ENCODE results near the gene S100A9. TPM values are rescaled to one million over a fixed set of nuclear protein-coding genes. Genes with fewer than 3 reads are reported as not detected.
"Not testable (repeated sequence)": the region's sequence is repeated elsewhere in the genome, so short reads cannot be mapped to it uniquely, and the experiment has no call there.

The S100A9 gene
- total RNA-seq, 1 donor from 2014 or later = 0.91 TPM

DNA sequence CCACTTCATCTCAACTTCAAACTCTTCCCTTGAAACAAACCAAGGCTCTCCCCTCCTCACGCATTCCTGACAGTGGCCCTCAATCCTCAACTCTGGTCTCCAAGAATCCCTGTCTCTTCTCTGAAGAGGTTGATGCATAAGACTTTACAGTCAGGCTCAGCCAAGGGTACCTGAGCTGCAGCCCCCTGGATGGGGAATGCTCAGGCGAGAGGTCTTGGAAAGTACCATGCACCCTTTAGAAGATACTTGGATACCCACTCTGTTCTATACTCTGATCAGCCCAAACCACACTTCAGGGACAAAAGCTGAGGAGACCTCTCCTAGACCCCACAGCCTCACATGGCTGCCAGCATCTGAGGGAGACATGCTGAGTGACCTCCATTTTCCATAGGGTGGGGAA, 44.4 kb upstream of the S100A9 start:
- Mint-ChIP-seq H3K4me3 (ENCODE audit: low read depth) (no peak overlapping the region), H3K27ac (no peak overlapping the region), H3K9me3 (ENCODE audit: low read depth) (peaks cover 7% of the 10 kb centered on the region), H3K36me3 (ENCODE audit: insufficient read depth) (no peaks in the 10 kb centered on the region), H3K4me1 (ENCODE audit: low read depth) (peaks cover 1% of the 10 kb centered on the region), H3K27me3 (peaks cover 10% of the 10 kb centered on the region)
- TF ChIP-seq, protein P1, sequence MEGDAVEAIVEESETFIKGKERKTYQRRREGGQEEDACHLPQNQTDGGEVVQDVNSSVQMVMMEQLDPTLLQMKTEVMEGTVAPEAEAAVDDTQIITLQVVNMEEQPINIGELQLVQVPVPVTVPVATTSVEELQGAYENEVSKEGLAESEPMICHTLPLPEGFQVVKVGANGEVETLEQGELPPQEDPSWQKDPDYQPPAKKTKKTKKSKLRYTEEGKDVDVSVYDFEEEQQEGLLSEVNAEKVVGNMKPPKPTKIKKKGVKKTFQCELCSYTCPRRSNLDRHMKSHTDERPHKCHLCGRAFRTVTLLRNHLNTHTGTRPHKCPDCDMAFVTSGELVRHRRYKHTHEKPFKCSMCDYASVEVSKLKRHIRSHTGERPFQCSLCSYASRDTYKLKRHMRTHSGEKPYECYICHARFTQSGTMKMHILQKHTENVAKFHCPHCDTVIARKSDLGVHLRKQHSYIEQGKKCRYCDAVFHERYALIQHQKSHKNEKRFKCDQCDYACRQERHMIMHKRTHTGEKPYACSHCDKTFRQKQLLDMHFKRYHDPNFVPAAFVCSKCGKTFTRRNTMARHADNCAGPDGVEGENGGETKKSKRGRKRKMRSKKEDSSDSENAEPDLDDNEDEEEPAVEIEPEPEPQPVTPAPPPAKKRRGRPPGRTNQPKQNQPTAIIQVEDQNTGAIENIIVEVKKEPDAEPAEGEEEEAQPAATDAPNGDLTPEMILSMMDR (IDR thresholded peaks at IDR 0.05; ENCODE audit: unreplicated experiment) = no peak
- DNase-seq (ENCODE audit: low spot score, unreplicated experiment) = no peak

DNA sequence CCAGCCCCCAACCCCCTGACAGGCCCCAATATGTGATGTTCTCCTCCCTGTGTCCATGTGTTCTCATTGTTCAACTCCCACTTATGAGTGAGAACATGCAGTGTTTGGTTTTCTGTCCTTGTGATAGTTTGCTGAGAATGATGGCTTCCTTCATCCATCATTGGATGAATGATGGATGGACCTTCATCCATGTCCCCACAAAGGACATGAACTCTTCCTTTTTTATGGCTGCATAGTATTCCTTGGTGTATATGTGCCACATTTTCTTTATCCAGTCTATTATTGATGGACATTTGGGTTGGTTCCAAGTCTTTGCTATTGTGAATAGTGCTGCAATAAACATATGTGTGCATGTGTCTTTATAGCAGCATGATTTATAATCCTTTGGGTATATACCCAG, 43.3 kb upstream of the S100A9 start:
- H3K27me3 Mint-ChIP-seq; H3K4me1 Mint-ChIP-seq (ENCODE audit: low read depth); H3K36me3 Mint-ChIP-seq (ENCODE audit: insufficient read depth); H3K27ac Mint-ChIP-seq; H3K9me3 Mint-ChIP-seq (ENCODE audit: low read depth); DNase-seq (ENCODE audit: low spot score, unreplicated experiment); H3K4me3 Mint-ChIP-seq (ENCODE audit: low read depth): not testable (repeated sequence)

DNA sequence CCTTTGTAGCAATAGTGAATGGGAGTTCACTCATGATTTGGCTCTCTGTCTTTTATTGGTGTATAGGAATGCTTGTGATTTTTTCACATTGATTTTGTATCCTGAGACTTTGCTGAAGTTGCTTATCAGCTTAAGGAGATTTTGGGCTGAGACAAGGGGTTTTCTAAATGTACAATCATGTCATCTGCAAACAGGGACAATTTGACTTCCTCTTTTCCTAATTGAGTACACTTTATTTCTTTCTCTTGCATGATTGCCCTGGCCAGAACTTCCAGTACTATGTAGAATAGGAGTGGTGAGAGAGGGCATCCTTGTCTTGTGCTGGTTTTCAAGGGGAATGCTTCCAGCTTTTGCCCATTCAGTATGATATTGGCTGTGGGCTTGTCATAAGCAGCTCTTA, 41.6 kb upstream of the S100A9 start:
- not testable (repeated sequence) for H3K27me3 Mint-ChIP-seq; H3K27ac Mint-ChIP-seq; H3K36me3 Mint-ChIP-seq (ENCODE audit: insufficient read depth); H3K4me1 Mint-ChIP-seq (ENCODE audit: low read depth); H3K4me3 Mint-ChIP-seq (ENCODE audit: low read depth); H3K9me3 Mint-ChIP-seq (ENCODE audit: low read depth); DNase-seq (ENCODE audit: low spot score, unreplicated experiment)

DNA sequence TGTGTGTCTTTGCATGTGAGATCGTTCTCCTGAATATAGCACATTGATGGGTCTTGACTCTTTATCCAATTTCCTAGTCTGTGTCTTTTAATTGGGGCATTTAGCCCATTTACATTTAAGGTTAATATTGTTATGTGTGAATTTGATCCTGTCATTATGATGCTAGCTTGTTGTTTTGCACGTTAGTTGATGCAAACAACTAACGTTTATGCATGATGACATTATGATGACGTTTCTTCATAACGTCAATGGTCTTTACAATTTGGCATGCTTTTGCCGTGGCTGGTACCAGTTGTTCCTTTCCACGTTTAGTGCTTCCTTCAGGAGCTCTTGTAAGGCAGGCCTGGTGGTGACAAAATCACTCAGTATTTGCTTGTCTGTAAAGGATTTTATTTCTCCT, 39.5 kb upstream of the S100A9 start:
- not testable (repeated sequence) for H3K4me3 Mint-ChIP-seq (ENCODE audit: low read depth); H3K27me3 Mint-ChIP-seq; DNase-seq (ENCODE audit: low spot score, unreplicated experiment); H3K27ac Mint-ChIP-seq; H3K36me3 Mint-ChIP-seq (ENCODE audit: insufficient read depth); H3K4me1 Mint-ChIP-seq (ENCODE audit: low read depth)
- H3K9me3 Mint-ChIP-seq (ENCODE audit: low read depth) = peaks cover 19% of the 10 kb centered on the region

DNA sequence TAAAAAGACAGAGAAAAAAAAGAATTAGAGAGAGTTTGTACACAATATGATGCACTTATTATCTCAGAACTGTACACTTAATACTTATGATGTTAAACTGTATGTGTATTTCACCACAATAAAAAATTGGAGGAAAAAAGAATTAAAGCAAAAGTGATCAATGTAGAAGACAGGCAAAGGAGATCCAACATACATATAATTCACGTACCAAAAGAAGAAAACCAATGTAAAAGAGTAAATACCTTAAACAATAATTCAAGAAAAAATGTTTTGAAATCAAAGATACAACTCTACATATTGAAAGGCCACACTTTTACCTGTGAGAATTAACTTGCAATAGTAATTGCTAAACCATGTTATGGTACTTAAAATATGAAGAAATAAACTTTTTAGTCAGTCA, 35.1 kb upstream of the S100A9 start:
- DNase-seq (ENCODE audit: low spot score, unreplicated experiment) = no peak
- Mint-ChIP-seq H3K36me3 (ENCODE audit: insufficient read depth) (no peaks in the 10 kb centered on the region), H3K4me3 (ENCODE audit: low read depth) (no peak overlapping the region), H3K27ac (no peak overlapping the region), H3K9me3 (ENCODE audit: low read depth) (peaks cover 19% of the 10 kb centered on the region), H3K4me1 (ENCODE audit: low read depth) (no peaks in the 10 kb centered on the region), H3K27me3 (peaks cover 3% of the 10 kb centered on the region)
- TF ChIP-seq, protein P1 (IDR thresholded peaks at IDR 0.05; ENCODE audit: unreplicated experiment) = no peak

DNA sequence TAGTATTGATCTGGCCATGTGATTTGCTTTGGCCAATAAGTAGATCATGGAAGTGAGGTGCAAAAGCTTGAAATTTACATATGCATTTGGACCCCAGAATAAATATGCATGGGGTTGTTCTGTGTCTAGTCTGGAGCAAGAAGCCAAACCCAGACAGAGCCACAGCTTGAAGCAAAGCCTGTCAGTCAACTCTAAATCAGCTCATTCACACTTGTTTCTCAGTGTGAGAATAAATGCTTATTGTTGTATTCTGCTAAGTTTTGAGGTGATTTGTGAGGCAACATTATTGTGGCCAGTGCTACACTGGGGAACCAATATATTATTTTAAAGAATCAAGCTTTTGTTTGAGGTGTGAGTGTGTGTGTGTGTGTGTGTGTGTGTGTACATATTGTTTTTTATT, 32.7 kb upstream of the S100A9 start:
- no peak for DNase-seq (ENCODE audit: low spot score, unreplicated experiment)
- TF ChIP-seq, protein P1 (IDR thresholded peaks at IDR 0.05; ENCODE audit: unreplicated experiment) = no peak
- Mint-ChIP-seq H3K36me3 (ENCODE audit: insufficient read depth) (no peaks in the 10 kb centered on the region), H3K27ac (no peak overlapping the region), H3K9me3 (ENCODE audit: low read depth) (peaks cover 23% of the 10 kb centered on the region), H3K27me3 (no peaks in the 10 kb centered on the region), H3K4me3 (ENCODE audit: low read depth) (no peak overlapping the region), H3K4me1 (ENCODE audit: low read depth) (no peaks in the 10 kb centered on the region)

DNA sequence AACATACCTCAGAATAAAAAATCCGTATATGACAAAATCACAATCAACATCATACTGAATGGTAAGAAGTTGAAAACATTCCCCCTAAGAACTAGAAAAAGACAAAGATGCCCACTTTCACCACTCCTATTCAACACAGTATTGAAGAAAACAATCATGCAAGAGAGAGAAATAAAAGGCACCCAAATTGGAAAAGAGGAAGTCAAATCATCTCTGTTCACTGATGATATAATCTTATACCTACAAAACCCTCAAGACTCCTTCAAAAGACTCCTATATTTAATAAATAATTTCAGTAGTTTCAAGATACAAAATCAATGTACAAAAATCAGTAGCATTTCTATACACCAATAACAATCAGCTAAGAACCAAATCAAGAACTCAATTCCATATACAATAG, 23.8 kb upstream of the S100A9 start:
- Mint-ChIP-seq H3K27ac (no peak overlapping the region), H3K36me3 (ENCODE audit: insufficient read depth) (no peaks in the 10 kb centered on the region), H3K9me3 (ENCODE audit: low read depth) (peaks cover 14% of the 10 kb centered on the region), H3K27me3 (peaks cover 5% of the 10 kb centered on the region), H3K4me3 (ENCODE audit: low read depth) (no peak overlapping the region), H3K4me1 (ENCODE audit: low read depth) (peaks cover 2% of the 10 kb centered on the region)
- DNase-seq (ENCODE audit: low spot score, unreplicated experiment) = no peak
- TF ChIP-seq, protein P1 (IDR thresholded peaks at IDR 0.05; ENCODE audit: unreplicated experiment) = no peak

Measured in progenitor cell of endocrine pancreas (in vitro differentiated cells).